ENCODE measurements around the gene GTF2A1.

Gene GTF2A1

GRCh38 chr14:81133400-81133799 is 87.4 kb downstream of the GTF2A1 start:
- no peak for DNase-seq (ENCODE audit: low read depth)

GRCh38 chr14:81132468-81132867 is 88.3 kb downstream of the GTF2A1 start:
- no peak for DNase-seq (ENCODE audit: low read depth)

GRCh38 chr14:81129242-81129641 is 91.5 kb downstream of the GTF2A1 start:
- DNase-seq (ENCODE audit: low read depth): no peak

GRCh38 chr14:81127785-81128184 is 93.0 kb downstream of the GTF2A1 start:
- peak; percentile 17 for DNase-seq (ENCODE audit: low read depth)

- no peak for DNase-seq (ENCODE audit: low read depth)
Measured at GRCh38 chr14:81125536-81125935, 95.2 kb downstream of the GTF2A1 start.
